Stimulated activated CD4-positive, alpha-beta T cell treated with anti-CD3 and anti-CD28 coated beads, TNF-alpha, amount 100 ng/mL, for 1 hour (primary cell): ENCODE measurements around the gene ATP13A1.
"Not testable (repeated sequence)": the region's sequence is repeated elsewhere in the genome, so short reads cannot be mapped to it uniquely, and the experiment has no call there.

Experiments used
- DNase-seq, 3 donors: peaks; one replicate each; pipeline ENCODE4 v3.0.0-alpha.2; 2020; ENCODE audit warnings: low read depth in 3 of 3, low spot score in 1 of 3

ATP13A1 gene

DNA sequence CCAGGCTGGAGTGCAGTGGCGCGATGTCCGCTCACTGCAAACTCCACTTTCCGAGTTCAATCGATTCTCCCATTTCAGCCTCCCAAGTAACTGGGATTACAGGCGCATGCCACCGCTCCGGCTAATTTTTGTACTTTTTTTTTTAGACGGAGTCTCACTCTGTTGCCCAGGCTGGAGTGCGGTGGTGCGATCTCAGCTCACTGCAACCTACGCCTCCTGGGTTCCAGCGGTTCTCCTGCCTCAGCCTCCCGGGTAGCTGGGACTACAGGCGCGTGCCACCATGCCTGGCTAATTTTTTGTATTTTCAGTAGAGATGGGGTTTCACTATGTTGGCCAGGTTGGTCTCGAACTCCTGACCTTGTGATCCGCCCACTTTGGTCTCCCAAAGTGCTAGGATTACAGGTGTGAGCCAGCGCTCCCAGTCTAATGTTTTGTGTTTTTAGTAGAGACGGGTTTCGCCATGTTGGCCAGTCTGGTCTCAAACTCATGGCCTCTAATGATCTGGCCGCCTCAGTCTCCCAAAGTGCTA, 2.0 kb upstream of the ATP13A1 start:
- not testable (repeated sequence) for DNase-seq

DNA sequence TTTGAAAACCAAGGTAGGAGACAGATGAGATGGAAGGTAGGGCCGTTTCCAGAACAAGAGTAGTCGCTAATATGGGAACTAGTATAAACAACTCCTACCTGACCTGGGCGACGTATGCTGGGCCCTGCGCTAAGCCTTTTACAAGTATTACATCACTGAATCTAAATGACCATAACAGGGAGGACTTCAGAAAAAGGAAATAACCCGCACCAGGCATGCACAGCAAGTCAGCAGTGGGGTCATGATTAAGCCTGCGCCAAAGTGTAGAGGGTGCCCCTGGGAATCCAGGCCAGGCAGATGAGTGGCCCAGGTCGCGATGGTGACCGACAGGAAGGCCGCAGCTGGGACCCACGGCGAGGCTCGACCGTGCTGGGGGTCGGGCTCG, 613 bp downstream of the ATP13A1 start:
- no peak for DNase-seq

DNA sequence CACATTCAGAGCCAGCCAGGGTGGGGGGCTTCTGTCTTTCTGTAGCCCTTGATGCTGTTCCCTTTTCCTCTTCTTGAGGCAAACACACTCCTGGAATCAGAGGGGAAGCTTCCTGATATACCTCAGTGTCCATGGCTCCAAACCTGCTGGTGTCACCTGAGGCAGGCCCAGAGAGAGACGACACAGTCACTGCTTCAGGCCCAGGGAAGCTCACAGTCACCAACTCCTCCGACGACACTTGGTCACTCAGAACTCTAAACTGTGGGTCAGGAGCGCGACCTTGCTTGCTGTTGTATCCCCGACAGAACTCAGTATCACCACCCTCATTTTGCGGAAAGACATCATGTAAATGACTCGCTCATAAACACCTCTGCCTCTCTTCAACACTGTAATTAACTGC, 1.1 kb downstream of the ATP13A1 start:
- DNase-seq = no peak

DNA sequence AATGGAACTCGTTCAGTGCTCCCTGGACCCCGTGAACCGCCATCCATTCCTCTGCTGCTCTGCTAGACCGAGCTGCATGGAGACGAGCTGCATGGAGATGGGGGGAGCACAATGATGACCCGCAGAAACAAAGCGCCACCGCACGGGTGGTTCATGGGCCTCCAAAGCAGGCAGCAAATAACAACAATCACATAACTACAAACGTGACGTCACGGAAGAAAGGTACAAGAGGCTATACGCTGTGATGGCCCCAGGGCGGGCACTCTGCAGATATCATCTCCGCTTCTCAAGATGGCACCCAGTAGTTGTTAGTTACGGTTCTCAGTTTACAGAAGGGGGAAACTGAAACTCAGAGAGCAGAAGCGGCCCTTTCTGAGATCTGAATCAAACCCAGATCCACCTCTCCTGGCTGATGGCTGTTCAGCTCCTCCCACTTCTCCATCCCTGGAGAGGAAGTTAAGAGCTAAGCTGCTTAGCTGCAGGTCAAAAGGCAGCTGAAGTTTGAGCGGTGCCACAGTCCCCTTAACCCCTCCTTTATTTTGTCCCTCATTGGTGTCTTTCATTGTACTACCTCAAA, 1.7 kb downstream of the ATP13A1 start:
- no peak for DNase-seq

DNA sequence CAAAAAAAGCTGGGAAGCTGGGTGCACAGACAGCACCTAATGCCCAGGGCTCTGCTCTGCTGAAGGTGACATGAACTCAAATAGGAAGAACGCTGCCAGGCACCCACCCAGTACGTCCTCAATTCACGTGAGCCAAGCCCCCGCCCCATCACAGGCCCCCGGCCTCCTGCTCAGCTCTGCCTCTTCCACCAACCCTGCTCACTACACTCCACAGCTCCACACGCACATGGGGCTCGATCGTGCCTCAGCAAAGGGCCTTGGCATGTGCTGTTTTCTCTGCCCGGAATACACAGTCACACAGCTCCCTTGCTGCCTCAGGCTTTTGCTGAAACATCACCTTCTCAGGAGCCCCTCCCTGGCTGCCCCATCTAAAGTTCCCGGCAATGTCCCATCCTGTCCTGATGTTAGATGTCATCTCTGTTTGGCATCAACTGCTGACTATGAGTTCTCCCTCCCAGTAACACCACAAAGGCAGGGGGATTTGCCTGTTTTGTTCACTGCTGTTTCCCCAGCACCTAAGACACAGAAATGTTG, 2.3 kb downstream of the ATP13A1 start:
- no peak for DNase-seq

DNA sequence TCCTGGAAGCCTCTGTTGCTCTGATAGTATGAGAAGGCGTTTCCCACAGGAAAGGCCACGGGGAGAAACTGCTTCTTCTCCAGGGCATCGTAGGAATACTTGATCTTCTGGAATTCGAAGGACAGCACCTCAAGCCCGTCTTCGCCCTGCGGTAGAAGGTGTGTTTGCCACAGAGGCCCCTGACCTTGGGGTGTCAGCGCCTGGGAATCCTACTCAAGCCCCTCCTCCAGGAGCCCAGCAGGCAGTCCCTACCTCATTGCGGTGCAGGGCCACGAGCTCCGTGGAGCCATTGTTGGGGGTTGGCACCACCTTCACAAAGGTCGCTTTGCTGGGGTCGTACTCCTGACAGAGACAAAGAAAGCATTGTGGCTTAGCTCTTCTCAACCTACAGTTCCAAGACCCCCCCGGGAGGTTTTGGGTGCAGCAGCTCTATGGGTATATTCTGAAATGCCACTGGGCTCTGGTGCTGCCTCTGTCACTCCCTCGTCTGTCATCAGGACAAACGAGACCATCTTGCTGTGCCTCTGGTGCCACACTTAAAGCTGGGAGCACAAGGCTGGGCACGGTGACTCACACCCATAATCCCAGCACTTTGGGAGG, 3.7 kb downstream of the ATP13A1 start:
- DNase-seq = no peak

DNA sequence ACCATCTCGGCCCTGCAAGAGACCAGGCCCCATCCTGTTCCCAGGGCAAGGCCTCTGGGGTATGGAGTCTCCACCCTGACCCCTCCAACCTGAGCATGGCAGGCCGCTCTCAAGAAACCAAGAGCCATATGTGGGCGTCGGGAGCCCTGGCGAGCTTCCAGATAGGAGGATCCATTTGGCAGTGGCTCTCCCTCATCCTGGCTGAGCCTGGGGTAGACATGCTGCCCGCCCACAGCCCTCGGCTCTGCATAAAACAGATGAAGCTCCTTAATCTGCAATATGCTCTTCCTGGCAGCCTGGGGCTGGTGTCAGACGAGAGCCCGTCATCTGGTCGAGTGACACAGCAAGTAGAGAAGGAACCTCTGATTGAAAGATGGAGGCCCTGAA, 6.1 kb downstream of the ATP13A1 start:
- DNase-seq = no peak

- no peak for DNase-seq
Observed at GRCh38 chr19:19656451-19657396, 6.8 kb downstream of the ATP13A1 start.

DNA sequence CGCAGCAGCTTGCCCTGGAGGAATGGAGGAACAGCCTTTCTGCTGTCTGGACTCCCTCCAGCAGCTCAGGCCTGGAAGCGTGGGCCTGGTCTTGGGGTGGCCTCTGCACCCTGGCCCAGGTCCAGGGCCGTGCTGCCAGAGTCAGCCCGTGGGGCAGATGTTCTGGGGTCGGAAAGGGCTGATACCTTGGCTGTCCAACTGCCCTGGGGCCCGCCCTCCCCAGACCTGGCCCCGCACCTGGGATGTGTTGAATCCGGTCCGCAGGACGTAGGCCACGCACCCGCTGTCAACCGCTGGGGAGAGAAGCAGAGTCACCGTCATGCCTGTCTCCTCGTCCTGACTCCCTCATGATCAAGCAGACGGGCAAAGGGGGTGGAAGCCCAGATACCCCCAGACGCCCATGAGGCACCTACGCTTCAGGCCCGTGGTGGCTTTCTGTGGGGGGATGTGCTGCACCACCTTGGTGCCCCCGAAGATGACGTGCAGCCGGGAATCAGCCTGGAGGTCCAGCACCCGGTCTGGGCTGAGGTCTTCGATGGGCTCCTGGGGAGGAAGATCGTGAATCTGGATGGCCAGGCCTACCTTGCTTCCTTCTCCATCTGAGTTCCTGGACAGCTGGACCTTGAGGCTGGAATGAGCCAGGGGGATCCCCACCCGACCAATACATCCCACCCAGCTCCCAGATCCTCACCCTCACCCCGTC, 7.7 kb downstream of the ATP13A1 start:
- no peak for DNase-seq

DNA sequence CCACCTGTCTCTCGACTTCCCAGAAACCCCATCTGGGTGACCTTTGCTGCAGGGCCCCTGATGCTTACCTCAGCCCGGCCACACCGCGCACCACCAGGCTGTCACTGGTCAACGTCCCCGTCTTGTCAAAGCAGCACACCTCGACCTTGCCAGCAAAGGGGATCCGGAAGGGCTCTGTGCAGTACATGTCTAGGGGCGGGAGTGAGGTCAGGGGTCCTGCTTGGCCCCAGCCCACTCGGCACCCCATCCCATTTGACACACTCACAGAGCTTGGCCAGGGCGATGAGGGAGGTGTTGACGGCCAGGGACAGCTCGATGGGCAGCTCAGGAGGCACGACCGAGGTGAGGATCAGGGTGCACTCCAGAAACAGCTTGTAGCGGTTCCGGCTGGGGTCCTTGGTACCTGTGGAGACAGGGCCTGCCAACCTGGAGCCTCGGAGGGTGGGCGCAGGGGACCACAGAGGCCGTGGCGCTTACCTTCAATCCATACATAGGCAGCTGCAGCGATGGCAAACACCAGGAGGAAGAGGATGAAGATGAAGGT, 8.4 kb downstream of the ATP13A1 start:
- DNase-seq = no peak

- DNase-seq = no peak
Observed at GRCh38 chr19:19654441-19654840, 9.0 kb downstream of the ATP13A1 start.

DNA sequence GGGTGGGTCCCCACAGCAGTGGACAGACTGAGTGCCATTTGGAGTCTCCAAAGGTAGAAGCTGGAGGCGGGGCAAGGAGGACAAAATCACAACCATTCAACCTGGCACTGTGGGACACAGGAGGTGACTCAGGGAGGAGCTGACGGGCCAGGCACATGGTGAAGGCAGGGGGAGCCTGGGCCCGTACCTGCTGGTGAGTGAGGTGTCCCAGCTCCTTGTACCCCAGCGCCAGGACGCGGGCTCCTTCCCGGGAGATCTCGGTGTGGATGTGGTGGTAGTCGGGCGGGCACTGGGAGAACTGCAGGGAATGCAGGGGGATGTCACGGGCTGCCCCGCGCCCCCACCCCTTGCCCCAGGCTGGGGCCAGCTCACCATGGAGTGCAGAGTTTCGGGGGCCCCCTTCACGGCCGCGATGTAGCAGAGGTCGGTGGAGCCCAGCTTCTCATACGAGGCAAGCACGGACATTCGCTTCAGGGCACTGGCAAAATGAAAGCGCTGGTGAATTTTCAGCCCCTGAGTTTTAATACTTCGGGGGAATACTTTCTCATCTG, 9.8 kb downstream of the ATP13A1 start:
- no peak for DNase-seq

DNA sequence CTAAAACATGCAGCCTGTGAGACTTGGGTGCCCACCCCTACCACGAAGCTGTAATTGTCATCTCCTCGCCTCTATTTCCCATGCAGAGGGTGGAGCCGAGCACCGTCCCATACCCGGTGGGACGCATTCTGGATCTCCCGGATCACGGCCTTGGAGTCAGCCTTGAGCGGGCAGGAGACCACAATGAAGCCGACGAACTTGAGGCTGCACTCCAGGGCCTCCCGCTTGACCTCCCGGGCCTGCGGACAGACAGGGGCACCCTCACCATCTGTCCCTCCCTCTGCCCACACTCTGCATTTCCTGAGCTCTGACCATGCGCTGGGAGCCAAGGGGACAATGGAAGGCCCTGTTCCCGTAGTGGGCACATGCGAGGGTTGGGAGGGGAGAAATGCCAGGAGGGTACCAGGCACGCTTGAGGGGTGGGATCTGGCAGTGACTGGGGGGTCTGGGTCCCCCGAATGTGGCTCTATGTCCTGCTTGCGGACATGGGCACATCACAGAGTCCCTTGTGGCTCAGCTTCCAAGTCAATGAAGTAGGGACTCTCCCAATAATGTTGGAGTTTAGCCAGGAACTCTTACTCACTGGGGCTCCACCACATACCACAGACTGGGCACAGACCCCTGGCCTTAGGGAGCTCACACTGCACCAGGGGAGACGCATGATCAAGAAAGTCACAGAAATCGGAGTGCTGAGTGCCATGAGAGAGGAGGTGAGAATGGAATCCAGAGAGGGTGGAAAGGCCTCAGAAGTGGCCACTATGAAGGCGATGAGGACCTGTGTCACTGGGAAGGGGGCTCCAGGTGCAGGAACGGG, 10.8 kb downstream of the ATP13A1 start:
- no peak for DNase-seq

- DNase-seq = no peak
Observed at GRCh38 chr19:19651076-19651475, 12.4 kb downstream of the ATP13A1 start.

DNA sequence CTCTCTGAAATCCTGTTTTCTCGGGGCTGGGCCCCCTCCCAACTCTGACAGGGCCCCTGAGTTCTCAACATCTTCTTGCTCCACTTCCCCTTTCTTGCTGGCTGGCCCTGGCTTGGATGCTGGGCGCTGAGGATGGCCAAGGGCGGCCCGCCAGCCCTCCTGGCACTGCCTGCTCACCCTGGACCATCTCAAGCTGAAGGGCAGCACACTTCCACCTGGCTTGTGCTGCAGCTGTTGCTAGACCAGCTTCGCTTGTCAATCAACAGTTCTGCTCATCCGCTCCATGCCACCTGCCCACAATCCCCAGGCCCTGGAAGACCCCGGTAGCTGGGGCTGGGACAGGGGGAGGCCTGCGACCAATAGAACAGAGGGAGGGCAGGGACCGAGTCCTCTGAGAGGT, 13.1 kb downstream of the ATP13A1 start:
- DNase-seq = no peak

DNA sequence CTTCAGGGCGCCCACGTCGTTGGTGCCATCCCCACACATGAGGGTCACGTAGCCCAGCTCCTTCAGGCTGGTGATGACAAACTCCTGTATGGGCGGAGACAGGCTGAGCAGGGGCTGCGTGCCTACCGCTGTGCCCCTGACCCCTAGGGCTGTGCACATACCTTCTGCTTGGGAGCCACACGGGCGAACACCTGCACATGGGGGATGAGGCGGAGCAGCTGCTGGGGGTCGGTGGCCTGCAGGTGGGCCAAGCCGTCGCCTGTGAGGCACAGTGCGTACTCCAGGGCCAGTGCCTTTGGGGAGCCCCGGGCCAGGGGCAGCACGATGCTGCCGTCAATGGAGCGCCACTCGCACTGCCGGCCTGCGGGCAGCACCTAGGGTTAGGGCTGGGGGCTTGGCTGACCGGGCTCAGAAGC, 13.9 kb downstream of the ATP13A1 start:
- DNase-seq = no peak

DNA sequence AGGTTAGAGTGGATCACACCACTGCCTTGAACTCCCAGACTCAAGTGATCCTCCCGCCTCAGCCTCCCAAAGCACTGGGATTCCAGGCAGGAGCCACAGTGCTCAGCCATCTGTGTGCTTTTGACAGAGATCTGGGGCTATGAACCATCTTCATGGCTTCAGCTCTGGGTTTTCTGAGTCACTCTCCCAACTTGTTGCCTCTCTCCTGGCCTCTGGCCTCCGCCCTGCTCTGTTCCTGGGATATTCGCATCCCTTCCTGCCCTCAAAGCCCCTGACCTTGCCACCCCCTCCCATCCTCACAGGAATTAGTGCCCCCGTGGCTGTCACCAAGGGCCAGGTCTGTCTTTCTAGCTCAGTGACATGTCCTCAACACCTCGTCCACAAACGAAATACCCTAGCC, 14.3 kb downstream of the ATP13A1 start:
- DNase-seq = no peak

- no peak for DNase-seq
Observed at GRCh38 chr19:19647037-19647835, 16.2 kb downstream of the ATP13A1 start.
